AG04449 (cell line): ENCODE results near the gene ADAM29.

ENCODE experiments used
- CTCF ChIA-PET: fragments of 350-600 bp; formaldehyde crosslinking; extraction: SDS; loops from one replicate; lab custom pipeline; 2021; ENCODE audit warnings: antibody characterized with exemption; lab: Yijun Ruan, JAX
- POLR2A ChIA-PET: fragments of 400-600, 350-600 bp; formaldehyde crosslinking; extraction: SDS; loops from one replicate; lab custom pipeline; 2020; ENCODE audit warnings: antibody characterized with exemption, inconsistent platforms; lab: Yijun Ruan, JAX
- DNase-seq: peaks from one replicate; pipeline ENCODE4 v3.0.0-alpha.2; 2010; ENCODE audit warnings: low read depth, low spot score
- H3K4me3 ChIP-seq: 2 replicates; pipeline ENCODE4 v1.5.1; 2011; ENCODE audit warnings: low read depth, mild to moderate bottlenecking, control low read depth, low read length
- TF ChIP-seq, protein P1 (sequence below): IDR thresholded peaks from one replicate; pipeline ENCODE4 v1.5.1; 2011; ENCODE audit warnings: mild to moderate bottlenecking, moderate library complexity, low read length, control low read depth, inconsistent platforms; ENCODE audit not compliant: insufficient read depth; ENCODE audit errors: missing control alignments

ADAM29 gene

DNA sequence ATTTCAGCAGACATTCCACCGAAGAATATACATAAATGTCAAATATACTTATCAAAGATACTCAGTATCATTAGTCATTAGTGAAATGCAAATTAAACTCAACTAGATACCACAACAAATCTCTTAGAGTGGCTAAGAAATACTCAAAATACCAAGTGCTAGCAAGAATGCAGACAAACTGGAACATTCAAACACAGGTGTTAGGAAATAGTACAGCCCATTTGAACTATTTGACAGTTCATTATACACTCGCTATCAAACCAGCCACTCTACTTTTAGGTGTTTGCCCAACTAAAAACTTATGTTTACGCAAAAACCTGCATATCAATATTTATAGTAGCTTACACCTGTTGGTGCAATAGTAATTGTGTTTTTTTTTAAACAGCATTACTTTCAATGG, 8.8 kb downstream of the ADAM29 start:
- no peak for DNase-seq
- CTCF ChIA-PET = no interaction called here
- POLR2A ChIA-PET = no interaction called here
- H3K4me3 ChIP-seq = no peak overlapping the region
- TF ChIP-seq, protein P1, sequence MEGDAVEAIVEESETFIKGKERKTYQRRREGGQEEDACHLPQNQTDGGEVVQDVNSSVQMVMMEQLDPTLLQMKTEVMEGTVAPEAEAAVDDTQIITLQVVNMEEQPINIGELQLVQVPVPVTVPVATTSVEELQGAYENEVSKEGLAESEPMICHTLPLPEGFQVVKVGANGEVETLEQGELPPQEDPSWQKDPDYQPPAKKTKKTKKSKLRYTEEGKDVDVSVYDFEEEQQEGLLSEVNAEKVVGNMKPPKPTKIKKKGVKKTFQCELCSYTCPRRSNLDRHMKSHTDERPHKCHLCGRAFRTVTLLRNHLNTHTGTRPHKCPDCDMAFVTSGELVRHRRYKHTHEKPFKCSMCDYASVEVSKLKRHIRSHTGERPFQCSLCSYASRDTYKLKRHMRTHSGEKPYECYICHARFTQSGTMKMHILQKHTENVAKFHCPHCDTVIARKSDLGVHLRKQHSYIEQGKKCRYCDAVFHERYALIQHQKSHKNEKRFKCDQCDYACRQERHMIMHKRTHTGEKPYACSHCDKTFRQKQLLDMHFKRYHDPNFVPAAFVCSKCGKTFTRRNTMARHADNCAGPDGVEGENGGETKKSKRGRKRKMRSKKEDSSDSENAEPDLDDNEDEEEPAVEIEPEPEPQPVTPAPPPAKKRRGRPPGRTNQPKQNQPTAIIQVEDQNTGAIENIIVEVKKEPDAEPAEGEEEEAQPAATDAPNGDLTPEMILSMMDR = no peak

DNA sequence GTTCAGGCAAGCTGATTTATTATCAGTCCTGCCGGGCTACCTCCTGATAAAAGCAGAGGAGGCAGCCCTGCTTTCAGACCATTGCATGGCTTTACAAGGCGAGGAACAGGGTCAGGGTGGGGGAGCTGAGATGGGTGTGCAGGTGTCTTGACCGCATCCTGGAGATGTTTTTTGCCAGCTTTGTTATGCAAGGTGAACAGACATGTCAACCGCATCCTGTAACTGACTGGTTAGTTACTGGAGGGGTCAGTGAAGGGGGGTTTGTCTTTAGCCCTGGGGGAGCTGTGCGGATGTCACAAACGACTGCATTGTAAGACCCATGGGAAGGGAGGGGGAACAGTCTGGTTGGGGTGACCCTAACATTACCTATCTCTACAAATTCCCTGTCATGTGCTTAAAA, 10.0 kb downstream of the ADAM29 start:
- DNase-seq = no peak
- ChIA-PET CTCF (no interaction called here), POLR2A (no interaction called here)
- TF ChIP-seq, protein P1 = no peak
- H3K4me3 ChIP-seq = no peak overlapping the region

DNA sequence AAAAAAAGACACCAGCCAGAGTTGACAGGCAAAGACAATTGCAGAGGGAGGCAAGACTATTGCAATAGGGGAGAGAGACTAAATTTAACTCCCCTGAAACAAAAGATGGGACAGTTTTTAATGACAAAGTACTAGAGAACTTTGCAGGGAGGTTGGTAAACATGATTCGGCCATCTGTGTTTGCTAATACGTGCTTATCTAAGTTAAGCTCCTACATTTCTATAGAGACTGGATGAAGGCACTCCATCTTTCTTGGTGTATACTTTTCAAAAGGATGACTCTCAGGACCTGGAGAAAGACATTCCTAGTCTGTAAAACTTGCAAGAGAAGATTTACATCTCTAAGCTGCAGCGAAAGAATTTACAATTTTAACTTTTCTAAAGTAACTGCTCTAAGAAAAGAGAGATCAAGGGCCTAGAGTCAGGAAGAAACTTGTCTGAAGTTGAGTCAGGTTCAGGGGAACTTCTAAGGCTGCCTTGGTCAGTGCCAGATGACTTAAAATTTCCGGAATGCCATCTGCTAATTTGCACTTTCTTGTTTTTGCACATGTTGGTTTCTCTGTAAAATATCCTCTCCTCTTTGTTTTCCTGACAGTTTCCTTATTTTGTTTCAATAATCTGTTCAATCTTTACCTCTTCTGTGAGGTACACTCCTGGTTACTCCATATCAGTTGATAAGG, 10.6 kb downstream of the ADAM29 start:
- DNase-seq = no peak
- TF ChIP-seq, protein P1 = no peak
- H3K4me3 ChIP-seq = no peak overlapping the region
- POLR2A ChIA-PET = no interaction called here
- CTCF ChIA-PET = no interaction called here

DNA sequence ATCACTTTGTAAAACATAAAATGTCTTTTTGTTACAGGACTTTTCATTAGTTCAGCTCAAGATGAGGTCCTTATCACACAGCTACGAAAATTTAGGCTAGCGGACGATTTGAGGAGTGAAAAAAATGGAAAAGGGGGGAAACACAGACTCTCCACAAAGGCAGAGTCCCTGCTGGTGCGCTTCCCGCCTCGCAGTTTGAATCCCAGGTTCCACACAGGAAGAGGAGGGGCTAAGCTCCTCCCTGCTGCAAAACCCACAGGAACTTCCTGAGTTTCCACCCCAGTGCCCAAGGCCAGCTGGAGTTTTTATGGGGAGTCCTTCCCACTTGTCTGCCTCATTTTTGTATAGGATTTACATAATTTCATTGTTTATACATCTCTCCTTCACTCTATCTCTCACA, 11.2 kb downstream of the ADAM29 start:
- POLR2A ChIA-PET = no interaction called here
- CTCF ChIA-PET = no interaction called here
- DNase-seq = no peak
- TF ChIP-seq, protein P1 = no peak
- H3K4me3 ChIP-seq = no peak overlapping the region

DNA sequence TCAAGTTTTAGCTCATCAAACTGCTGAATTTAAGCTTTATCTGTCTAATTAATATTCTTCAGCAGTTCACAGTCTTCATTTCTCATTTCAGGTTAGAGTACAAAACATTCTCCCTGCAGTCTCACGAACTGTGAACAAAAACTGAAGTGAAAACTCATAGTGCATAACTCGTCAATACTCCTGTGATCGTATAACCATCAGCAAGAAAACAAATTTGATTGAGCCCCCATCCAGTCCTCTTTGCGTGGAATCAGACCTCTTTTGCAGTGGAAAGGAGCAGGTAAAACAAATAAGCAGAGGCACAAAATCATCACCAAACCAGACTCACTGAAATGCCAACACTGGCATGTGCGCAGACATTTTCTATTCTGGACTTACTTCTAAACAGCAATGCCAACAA, 12.7 kb downstream of the ADAM29 start:
- no peak for DNase-seq
- ChIA-PET CTCF (no interaction called here), POLR2A (no interaction called here)
- TF ChIP-seq, protein P1 = no peak
- H3K4me3 ChIP-seq = no peak overlapping the region

DNA sequence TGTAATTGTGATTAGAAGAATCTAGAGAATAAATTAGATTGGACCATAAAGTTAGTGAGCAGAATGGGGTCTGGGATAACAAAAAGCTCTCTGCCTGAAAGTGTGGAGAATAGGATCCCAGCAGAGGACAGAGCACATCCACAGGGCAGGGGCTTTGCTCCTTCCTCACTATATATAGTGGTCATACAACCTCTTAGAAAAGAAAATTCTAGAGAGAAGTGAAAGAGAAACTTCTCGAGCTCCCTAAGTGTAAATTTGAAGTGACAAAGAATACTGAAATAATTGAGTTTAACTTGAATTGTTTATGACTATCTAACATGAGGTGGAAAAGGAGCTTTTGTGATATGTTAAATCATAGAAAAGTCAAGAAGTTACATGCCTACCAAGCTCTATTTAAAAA, 14.9 kb downstream of the ADAM29 start:
- H3K4me3 ChIP-seq = no peak overlapping the region
- POLR2A ChIA-PET = no interaction called here
- CTCF ChIA-PET = no interaction called here
- no peak for DNase-seq
- TF ChIP-seq, protein P1 = no peak
